Ovary (tissue), 9 donors: Measurements from ENCODE around the gene ADO. TPM values are rescaled to one million over a fixed set of nuclear protein-coding genes. Genes with fewer than 3 reads are reported as not detected.

ENCODE experiments used
- DNase-seq, 5 donors: peaks; one replicate each; pipeline ENCODE4 v3.0.0-alpha.2; 2019 to 2020
- H3K27ac ChIP-seq, 2 donors: fragments of 200-600 bp; one replicate each; pipeline versions ENCODE4 v1.5.1 to v1.8.0; 2019 to 2022
- H3K27me3 ChIP-seq: fragments of 200-600 bp; one replicate; pipeline ENCODE4 v1.8.0; 2022
- H3K36me3 ChIP-seq: fragments of 200-600 bp; sonication (generic); one replicate; pipeline ENCODE4 v1.5.1; 2019
- H3K4me1 ChIP-seq: one replicate; pipeline ENCODE4 v1.8.1; 2013; ENCODE audit warnings: mild to moderate bottlenecking, moderate library complexity; ENCODE audit not compliant: insufficient read depth
- H3K4me3 ChIP-seq: fragments of 200-600 bp; sonication (generic); one replicate; pipeline ENCODE4 v1.5.1; 2017
- H3K9me3 ChIP-seq, 2 donors: fragments of 200-600 bp in 1 of 2; sonication (generic) in 1 of 2; one replicate each; pipeline versions ENCODE4 v1.5.1 to v1.8.1; 2013 to 2019; ENCODE audit warnings: mild to moderate bottlenecking in 1 of 2, moderate library complexity in 1 of 2
- EP300 ChIP-seq: sonication (generic); formaldehyde crosslinking; IDR thresholded peaks from one replicate; pipeline ENCODE4 v1.6.1; 2017; ENCODE audit warnings: antibody characterized with exemption
- POLR2A ChIP-seq: fragments of 450-650 bp; IDR thresholded peaks from one replicate; pipeline ENCODE4 v1.6.1; 2017; ENCODE audit warnings: antibody characterized with exemption, mild to moderate bottlenecking, moderate library complexity
- WGBS, 3 donors: extraction: QIAGEN DNeasy Blood & Tissue Kit in 1 of 3; methylation state at CpG; one replicate each; pipeline versions ENCODE4 v1.1.5 to v1.1.7; 2013 to 2017; 5-methylcytosine and 5-hydroxymethylcytosine counted together
- intact Hi-C, 4 donors: fragments of 100-400 bp; cut with DNase I; formaldehyde crosslinking; loops; one replicate each; pipeline versions ENCODE4 v1.11.0 to v1.15.1; 2022 to 2023
- polyA plus RNA-seq, 2 donors: library from polyadenylated mRNA; stranded (reverse); fragments of 200-250 nt in 1 of 2; fragments of 350-450 nt in 1 of 2; fragmentation: Illumina TruSeq in 1 of 2; extraction: RNeasy Lipid Tissue Mini Kit (QIAGEN cat#74804) in 1 of 2; gene quantifications; one replicate each; pipeline ENCODE4 v1.2.3, GENCODE V29; 2013 to 2014
- total RNA-seq, 7 donors: library from RNA; depleted of rRNA in 2 of 7; stranded (reverse); fragments of >200 nt in 2 of 7; fragmentation: NEBNext Ultra II Directional in 3 of 7; extraction: Animal tissue kit (Norgen Biotek cat#: 25700) in 3 of 7; gene quantifications; one replicate each; pipeline versions ENCODE4 v1.1.0 to v1.2.4, GENCODE V29; 2016 to 2023
- TF ChIP-seq, protein P1 (sequence below), 3 donors: fragments of 450-650 bp in 2 of 3; fragments of 200-600 bp in 1 of 3; IDR thresholded peaks; one replicate each; pipeline versions ENCODE4 v1.5.1 to v1.8.0; 2016 to 2022; ENCODE audit warnings: antibody characterized with exemption in 3 of 3, mild to moderate bottlenecking in 1 of 3
- donor health status: DM: no; HTN: no; CAD: no; lungs with moderate emphysema.
- donor health status: DM: no; HTN: no; CAD: no.
- donor health status: Bipolar disorder and iron deficiency.
- donor health status: DM: yes; HTN: yes; CAD: no.
- donor health status: DM: no; HTN: no; CAD: no.
- donor health status: DM: yes; HTN: yes; CAD: no.

The ADO gene
- total and polyA plus RNA-seq, 9 donors: 9.7 to 31.1 (median 22.2) TPM

- DNase-seq: peak in 1 of 5 donors; percentile 28
- 50 to 65% (median 56%) methylated on average over 4 of the region's 4 CpGs for WGBS, 3 donors
- Histone ChIP-seq H3K4me3 (no peak overlapping the region), H3K9me3 (no peaks in the 10 kb centered on the region), H3K27ac (no peak overlapping the region), H3K27me3 (no peaks in the 10 kb centered on the region), H3K4me1 (peaks cover 10% of the 10 kb centered on the region), H3K36me3 (no peaks in the 10 kb centered on the region)
- TF ChIP-seq, protein P1, sequence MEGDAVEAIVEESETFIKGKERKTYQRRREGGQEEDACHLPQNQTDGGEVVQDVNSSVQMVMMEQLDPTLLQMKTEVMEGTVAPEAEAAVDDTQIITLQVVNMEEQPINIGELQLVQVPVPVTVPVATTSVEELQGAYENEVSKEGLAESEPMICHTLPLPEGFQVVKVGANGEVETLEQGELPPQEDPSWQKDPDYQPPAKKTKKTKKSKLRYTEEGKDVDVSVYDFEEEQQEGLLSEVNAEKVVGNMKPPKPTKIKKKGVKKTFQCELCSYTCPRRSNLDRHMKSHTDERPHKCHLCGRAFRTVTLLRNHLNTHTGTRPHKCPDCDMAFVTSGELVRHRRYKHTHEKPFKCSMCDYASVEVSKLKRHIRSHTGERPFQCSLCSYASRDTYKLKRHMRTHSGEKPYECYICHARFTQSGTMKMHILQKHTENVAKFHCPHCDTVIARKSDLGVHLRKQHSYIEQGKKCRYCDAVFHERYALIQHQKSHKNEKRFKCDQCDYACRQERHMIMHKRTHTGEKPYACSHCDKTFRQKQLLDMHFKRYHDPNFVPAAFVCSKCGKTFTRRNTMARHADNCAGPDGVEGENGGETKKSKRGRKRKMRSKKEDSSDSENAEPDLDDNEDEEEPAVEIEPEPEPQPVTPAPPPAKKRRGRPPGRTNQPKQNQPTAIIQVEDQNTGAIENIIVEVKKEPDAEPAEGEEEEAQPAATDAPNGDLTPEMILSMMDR (IDR thresholded peaks at IDR 0.05): no peak
- TF ChIP-seq POLR2A (no peak), EP300 (no peak)
- intact Hi-C loops: no loop called here
Measured at GRCh38 chr10:62795762-62796161, 8.8 kb upstream of the ADO start.

GRCh38 chr10:62796896-62797295 is 7.6 kb upstream of the ADO start:
- intact Hi-C loops: no loop called here
- Histone ChIP-seq H3K4me1 (peaks cover 10% of the 10 kb centered on the region), H3K27ac (no peak overlapping the region), H3K36me3 (no peaks in the 10 kb centered on the region), H3K4me3 (no peak overlapping the region), H3K27me3 (no peaks in the 10 kb centered on the region), H3K9me3 (no peaks in the 10 kb centered on the region)
- WGBS, 3 donors: 86 to 90% (median 89%) methylated on average over 3 of the region's 3 CpGs
- DNase-seq: no peak
- TF ChIP-seq, protein P1 (IDR thresholded peaks at IDR 0.05): no peak
- TF ChIP-seq EP300: no peak

DNA sequence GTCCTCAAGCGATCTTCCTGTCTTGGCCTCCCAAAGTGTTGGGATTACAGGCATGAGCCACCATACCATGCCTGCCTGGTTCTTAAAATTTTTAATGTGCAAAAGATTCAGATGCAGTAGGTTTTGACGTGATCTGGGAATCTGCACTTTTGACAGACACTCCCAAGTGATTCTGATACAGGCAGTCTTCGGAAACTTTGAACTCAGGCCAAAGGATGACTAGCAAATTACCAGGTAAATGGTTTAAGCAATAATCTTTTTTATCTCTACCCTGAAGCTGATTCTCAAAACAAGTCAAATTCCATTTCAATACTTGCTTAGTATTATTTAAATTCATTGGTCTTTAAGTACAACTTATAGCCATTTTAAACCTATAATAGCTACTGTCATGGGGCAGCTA is 2.6 kb upstream of the ADO start:
- intact Hi-C loops: no loop called here

GRCh38 chr10:62803724-62804355 is 680 bp upstream of the ADO start:
- intact Hi-C loops: no loop called here
- DNase-seq: peak in 1 of 5 donors; percentile 91
- 3 to 9% (median 8%) methylated on average over 11 of the region's 11 CpGs for WGBS, 3 donors
- no peaks in the 10 kb centered on the region for H3K9me3 ChIP-seq
- peaks cover 15% of the 10 kb centered on the region for H3K4me1 ChIP-seq
- H3K36me3 ChIP-seq: no peaks in the 10 kb centered on the region
- H3K4me3 ChIP-seq: peak overlapping the region; percentile 76
- H3K27ac ChIP-seq: peak overlapping the region; percentile 80 to 94
- no peaks in the 10 kb centered on the region for H3K27me3 ChIP-seq
- TF ChIP-seq EP300: no peak

More for the DNA sequence above, 2.6 kb upstream of the ADO start:
- 87 to 91% (median 90%) methylated on average over 3 of the region's 3 CpGs for WGBS, 3 donors
- H3K4me3 ChIP-seq: no peak overlapping the region
- H3K27ac ChIP-seq: no peak overlapping the region
- H3K4me1 ChIP-seq: peaks cover 13% of the 10 kb centered on the region
- DNase-seq: no peak
- H3K36me3 ChIP-seq: no peaks in the 10 kb centered on the region
- H3K9me3 ChIP-seq: no peaks in the 10 kb centered on the region
- TF ChIP-seq POLR2A: no peak
- no peak for TF ChIP-seq EP300
- TF ChIP-seq, protein P1 (IDR thresholded peaks at IDR 0.05): no peak
- no peaks in the 10 kb centered on the region for H3K27me3 ChIP-seq
